Gastrocnemius medialis (tissue), 4 donors: ENCODE data around the gene RAD51B. TPM values are rescaled to one million over a fixed set of nuclear protein-coding genes. Genes with fewer than 3 reads are reported as not detected.

Source experiments
- ATAC-seq, 2 donors: fragments of 150-250 bp; one replicate each; pipeline ENCODE4 v1.9.1; 2016
- DNase-seq, 2 donors: peaks; one replicate each; pipeline ENCODE4 v3.0.0-alpha.2; 2019
- H3K27ac ChIP-seq, 4 donors: fragments of 200-600 bp; sonication (generic); 1 replicate in 1 of 4; 2 replicates in 3 of 4; pipeline ENCODE4 v1.5.1; 2016 to 2018; ENCODE audit warnings: mild to moderate bottlenecking in 2 of 4, moderate library complexity in 1 of 4
- H3K27me3 ChIP-seq, 3 donors: fragments of 200-600 bp; sonication (generic) in 2 of 3; 1 replicate in 1 of 3; 2 replicates in 2 of 3; pipeline versions ENCODE4 v1.5.1 to v1.6.0; 2016 to 2019; ENCODE audit warnings: mild to moderate bottlenecking in 1 of 3, moderate library complexity in 1 of 3
- H3K36me3 ChIP-seq, 2 donors: fragments of 200-600 bp; sonication (generic) in 1 of 2; one replicate each; pipeline ENCODE4 v1.5.1; 2017 to 2018
- H3K4me1 ChIP-seq, 2 donors: fragments of 200-600 bp; sonication (generic) in 1 of 2; one replicate each; pipeline ENCODE4 v1.5.1; 2016 to 2017; ENCODE audit warnings: mild to moderate bottlenecking in 2 of 2
- H3K4me3 ChIP-seq, 4 donors: fragments of 200-600 bp; sonication (generic) in 3 of 4; 1 replicate in 1 of 4; 2 replicates in 3 of 4; pipeline ENCODE4 v1.5.1; 2016 to 2019; ENCODE audit warnings: mild to moderate bottlenecking in 2 of 4
- H3K9me3 ChIP-seq, 3 donors: fragments of 200-600 bp; sonication (generic) in 2 of 3; 1 replicate in 1 of 3; 2 replicates in 2 of 3; pipeline ENCODE4 v1.5.1; 2016 to 2019
- CTCF ChIP-seq, 5 experiments: fragments of 450-650 bp in 3 of 5; fragments of 200-600 bp in 2 of 5; sonication (generic) in 2 of 5; IDR thresholded peaks in 4 of 5; conservative IDR thresholded peaks in 1 of 5; 1 replicate in 4 of 5; 2 replicates in 1 of 5; pipeline ENCODE4 v1.5.1; 2016 to 2019; ENCODE audit warnings: antibody characterized with exemption in 5 of 5, mild to moderate bottlenecking in 3 of 5, moderate library complexity in 3 of 5
- POLR2A ChIP-seq, 2 donors: fragments of 450-650 bp; IDR thresholded peaks; one replicate each; pipeline ENCODE4 v1.6.1; 2017; ENCODE audit warnings: antibody characterized with exemption in 2 of 2, mild to moderate bottlenecking in 2 of 2, moderate library complexity in 2 of 2
- in situ Hi-C, 4 donors: fragments of 200-750 bp; cut with MboI; loops; one replicate each; pipeline versions ENCODE4 v1.15.0 to v1.8.0; 2017; ENCODE audit warnings: low sequenced_read_pairs in 4 of 4
- intact Hi-C: fragments of 100-400 bp; cut with DNase I; formaldehyde crosslinking; loops from one replicate; pipeline ENCODE4 v1.15.1; 2023; ENCODE audit warnings: low total_unique reads
- total RNA-seq, 4 donors: library from RNA; depleted of rRNA; stranded (reverse); fragments of >200 nt; gene quantifications; one replicate each; pipeline versions ENCODE4 v1.1.0 to v1.2.3, GENCODE V29; 2016

Gene RAD51B
- total RNA-seq, 4 donors from 2014 or later, result 1.6 to 3.3 (median 2.4) TPM

DNA sequence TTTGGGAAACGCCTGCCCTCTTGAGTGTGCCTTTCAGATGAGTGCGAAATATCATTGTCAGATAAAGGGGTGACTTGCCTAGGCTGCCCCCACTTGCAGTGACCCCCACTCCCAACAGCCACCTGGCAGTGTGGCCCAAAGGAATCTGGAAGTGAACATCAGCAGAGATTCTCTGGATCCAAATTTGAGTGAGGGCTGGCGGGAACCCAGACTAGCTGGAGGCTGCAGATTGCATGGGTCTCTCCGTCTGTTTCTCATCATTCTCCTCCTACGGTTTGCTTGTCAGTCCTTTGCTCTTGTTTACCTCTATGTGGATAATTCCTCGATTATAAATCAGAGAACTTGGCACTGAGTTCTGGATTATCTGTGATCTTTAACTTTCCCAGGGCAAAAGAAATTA lies 692.5 kb downstream of the RAD51B start:
- Histone ChIP-seq H3K9me3 (no peaks in the 10 kb centered on the region), H3K4me1 (peaks cover 4 to 5% of the 10 kb centered on the region in 2 donors), H3K27me3 (no peaks in the 10 kb centered on the region), H3K36me3 (no peaks in the 10 kb centered on the region), H3K4me3 (no peak overlapping the region), H3K27ac (no peak overlapping the region)
- no peak for TF ChIP-seq POLR2A (IDR thresholded peaks at IDR 0.05)
- TF ChIP-seq CTCF (IDR thresholded peaks at IDR 0.05 in 4 of 5, conservative IDR thresholded peaks at IDR 0.05 in 1 of 5), result no peak
- intact Hi-C loops (no loop called here), in situ Hi-C loops (loop anchor here in 1 of 4 donors (25.0 kb wide), 1 partner anchor 575 kb away; no protein-coding TSS in a partner anchor)
- DNase-seq (no peak), ATAC-seq (no peak)

GRCh38 chr14:68513137-68513536 lies 693.6 kb downstream of the RAD51B start:
- Histone ChIP-seq H3K36me3 (no peaks in the 10 kb centered on the region), H3K27ac (no peak overlapping the region), H3K27me3 (no peaks in the 10 kb centered on the region), H3K4me1 (peaks cover 9% of the 10 kb centered on the region in 2 donors), H3K9me3 (no peaks in the 10 kb centered on the region), H3K4me3 (no peak overlapping the region)
- no peak for DNase-seq
- intact Hi-C loops, result no loop called here
- ATAC-seq, result no peak
- TF ChIP-seq CTCF (IDR thresholded peaks at IDR 0.05 in 4 of 5, conservative IDR thresholded peaks at IDR 0.05 in 1 of 5) (no peak), POLR2A (IDR thresholded peaks at IDR 0.05) (no peak)
- in situ Hi-C loops, result loop anchor here in 1 of 4 donors (25.0 kb wide), 1 partner anchor 576 kb away; no protein-coding TSS in a partner anchor

- intact Hi-C loops, result no loop called here
- H3K4me3 ChIP-seq, result no peak overlapping the region
- no peaks in the 10 kb centered on the region for H3K36me3 ChIP-seq
- peaks cover 18% of the 10 kb centered on the region in 2 donors for H3K4me1 ChIP-seq
- H3K9me3 ChIP-seq, result no peaks in the 10 kb centered on the region
- DNase-seq, result no peak
- TF ChIP-seq CTCF (IDR thresholded peaks at IDR 0.05 in 4 of 5, conservative IDR thresholded peaks at IDR 0.05 in 1 of 5), result no peak
- no peak for TF ChIP-seq POLR2A (IDR thresholded peaks at IDR 0.05)
- no peak overlapping the region for H3K27ac ChIP-seq
- in situ Hi-C loops, result loop anchor here in 1 of 4 donors (25.0 kb wide), 1 partner anchor 577 kb away; no protein-coding TSS in a partner anchor
- no peaks in the 10 kb centered on the region for H3K27me3 ChIP-seq
- ATAC-seq, result no peak
Measured at GRCh38 chr14:68513838-68514607, 694.4 kb downstream of the RAD51B start.

DNA sequence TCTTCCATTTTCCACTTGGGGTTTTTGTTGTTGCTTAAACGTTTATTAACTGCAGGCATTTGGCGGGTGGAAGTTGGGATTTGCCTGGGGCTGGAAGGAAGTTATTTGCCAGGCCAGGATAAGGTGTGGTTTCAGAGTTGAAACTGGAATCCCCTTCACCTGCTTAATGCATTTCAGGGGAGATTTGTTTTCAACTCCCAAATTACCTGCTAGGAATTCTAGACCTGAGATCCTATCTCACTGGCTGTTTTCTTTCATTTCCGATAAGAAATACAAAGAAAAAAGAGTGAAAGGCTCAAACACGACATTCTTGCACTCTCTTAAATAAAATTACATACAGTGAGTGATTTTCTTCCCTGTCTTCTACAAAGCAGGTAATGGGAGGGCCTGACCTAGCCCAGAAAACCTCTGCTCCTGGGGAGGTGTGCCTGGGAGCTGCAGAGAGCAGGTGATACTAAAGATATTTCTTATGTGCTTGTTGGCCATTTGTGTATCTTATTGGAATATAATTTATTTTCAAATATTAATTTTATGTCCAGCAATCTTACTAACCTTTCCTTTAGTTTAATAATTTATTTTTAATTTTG lies 695.1 kb downstream of the RAD51B start:
- TF ChIP-seq CTCF (IDR thresholded peaks at IDR 0.05 in 4 of 5, conservative IDR thresholded peaks at IDR 0.05 in 1 of 5), result no peak
- no peak for TF ChIP-seq POLR2A (IDR thresholded peaks at IDR 0.05)
- no peak for ATAC-seq
- in situ Hi-C loops, result loop anchor here in 1 of 4 donors (25.0 kb wide), 1 partner anchor 577 kb away; no protein-coding TSS in a partner anchor
- H3K9me3 ChIP-seq, result no peaks in the 10 kb centered on the region
- no peak overlapping the region for H3K27ac ChIP-seq
- H3K4me3 ChIP-seq, result no peak overlapping the region
- no peaks in the 10 kb centered on the region for H3K27me3 ChIP-seq
- H3K4me1 ChIP-seq, result peaks cover 22 to 25% of the 10 kb centered on the region in 2 donors
- intact Hi-C loops, result no loop called here
- H3K36me3 ChIP-seq, result no peaks in the 10 kb centered on the region
- no peak for DNase-seq
